ENCODE data around the gene ROBO1. TPM values are rescaled to one million over a fixed set of nuclear protein-coding genes. Genes with fewer than 3 reads are reported as not detected.

ROBO1 gene
- total and polyA plus RNA-seq, 2 of the 8 experiments (the other 6 are each of a cell fraction or from before 2014, with no cell fraction given), result 51.4 to 91.0 TPM

- 33% methylated on average over 4 of the region's 4 CpGs; no CpG with 5 or more reads in 1 of the 2 experiments for whole genome bisulfite sequencing, 2 experiments (ENCODE audit: extremely low coverage in 1 of 2, insufficient coverage in 1 of 2, insufficient read length in 1 of 2, insufficient replicate concordance in 2 of 2, low coverage in 1 of 2, low lambda C conversion rate in 2 of 2, missing lambda C conversion rate in 1 of 2)
- FAIRE-seq (peak; percentile 36), DNase-seq (ENCODE audit: low read depth in 1 of 2, low spot score in 2 of 2) (no peak)
- H3K79me1 ChIP-seq (ENCODE audit: low read depth, low read length), result no peaks in the 10 kb centered on the region; the same call in 1 of the 2 replicates
- no peak overlapping the region for H3K56ac ChIP-seq (replicated peaks; ENCODE audit: insufficient read length, low read depth, low read length)
- no peak overlapping the region for H2BK12ac ChIP-seq (ENCODE audit: low read depth, low read length)
- TF ChIP-seq TCF12 (IDR thresholded peaks at IDR 0.05; ENCODE audit: low read depth, low read length) (no peak), TAF7 (optimal IDR thresholded peaks at IDR 0.05; ENCODE audit: borderline replicate concordance, low read depth, low read length) (no peak), KDM4A (IDR thresholded peaks at IDR 0.05; ENCODE audit: low read depth, low read length, severe bottlenecking) (no peak), CREB1 (IDR thresholded peaks at IDR 0.05) (no peak), TEAD4 (IDR thresholded peaks at IDR 0.05; ENCODE audit: low read depth, low read length) (no peak), BACH1 (IDR thresholded peaks at IDR 0.05; ENCODE audit: low read length) (no peak), SIN3A (conservative IDR thresholded peaks at IDR 0.05 in 1 of 2, IDR thresholded peaks at IDR 0.05 in 1 of 2; ENCODE audit: low read depth in 1 of 2, low read length in 2 of 2) (no peak), MAFK (IDR thresholded peaks at IDR 0.05; ENCODE audit: low read depth, low read length) (no peak), ATF2 (IDR thresholded peaks at IDR 0.05; ENCODE audit: low read length) (no peak), NRF1 (IDR thresholded peaks at IDR 0.05; ENCODE audit: low read depth, low read length) (no peak)
- H2AK5ac ChIP-seq (ENCODE audit: low read depth, low read length), result no peak overlapping the region
- H3K23ac ChIP-seq (ENCODE audit: insufficient read length), result no peak overlapping the region
- no peak overlapping the region for H2AFZ ChIP-seq (ENCODE audit: low read length)
- no peak overlapping the region for H2BK120ac ChIP-seq (replicated peaks; ENCODE audit: low read depth, low read length)
- H3K36me3 ChIP-seq (ENCODE audit: control insufficient read depth in 2 of 4, insufficient read depth in 4 of 4, low read length in 3 of 4), result no peaks in the 10 kb centered on the region
- no peak overlapping the region for H2BK5ac ChIP-seq (ENCODE audit: low read depth, low read length)
- peaks cover 1 to 5% of the 10 kb centered on the region in 2 experiments for H4K20me1 ChIP-seq (replicated peaks in 1 of 2; ENCODE audit: control insufficient read depth in 1 of 2, insufficient read depth in 2 of 2, low read length in 2 of 2)
- no peak overlapping the region for H2BK15ac ChIP-seq (ENCODE audit: low read length)
- H4K8ac ChIP-seq (ENCODE audit: extremely low read depth, insufficient read depth, low read length), result no peak overlapping the region
- H3K27ac ChIP-seq (ENCODE audit: low read depth, low read length), result no peak overlapping the region
- H3K27me3 ChIP-seq (replicated peaks in 1 of 4; ENCODE audit: control insufficient read depth in 3 of 4, extremely low read depth in 1 of 4, insufficient read depth in 3 of 4, low read length in 3 of 4), result no peaks in the 10 kb centered on the region
- peak overlapping the region; percentile 12 to 24; a peak in 2 of 4 replicates for H3K4me2 ChIP-seq (ENCODE audit: insufficient read depth in 1 of 2, low read depth in 2 of 2, low read length in 2 of 2)
- H4K91ac ChIP-seq (replicated peaks; ENCODE audit: insufficient read length, low read length), result no peak overlapping the region
- no peaks in the 10 kb centered on the region for H3K9me3 ChIP-seq (ENCODE audit: insufficient read depth in 2 of 2, low read depth in 1 of 2, low read length in 1 of 2)
- ChIA-PET CTCF (ENCODE audit: partially characterized antibody) (interaction anchor here (1.3 to 3.3 kb wide), 2 partner anchors 10 to 320 kb away, joined by 3 to 15 read pairs; no protein-coding TSS in a partner anchor), POLR2A (ENCODE audit: partially characterized antibody) (no interaction called here)
- H4K5ac ChIP-seq (ENCODE audit: insufficient read length, low read depth, low read length), result no peak overlapping the region
- H3K4me3 ChIP-seq (ENCODE audit: extremely low read depth in 1 of 4, insufficient read depth in 2 of 4, low read depth in 3 of 4, low read length in 4 of 4), result no peak overlapping the region
- H3K23me2 ChIP-seq (ENCODE audit: low read depth, low read length), result no peaks in the 10 kb centered on the region
- no peak overlapping the region for H3K9ac ChIP-seq (replicated peaks in 1 of 4; ENCODE audit: extremely low read depth in 1 of 4, low read depth in 3 of 4, low read length in 3 of 4)
- no peak overlapping the region for H2BK20ac ChIP-seq (ENCODE audit: low read length)
- H3K79me2 ChIP-seq (ENCODE audit: control insufficient read depth in 1 of 2, insufficient read depth in 2 of 2, low read length in 2 of 2), result peaks cover 0 to 97% of the 10 kb centered on the region in 2 experiments; a peak in 3 of 4 replicates
- no peak overlapping the region for H3K14ac ChIP-seq (ENCODE audit: insufficient read length)
- H3K4ac ChIP-seq (replicated peaks; ENCODE audit: insufficient read length, low read depth, low read length), result no peak overlapping the region
- H3K18ac ChIP-seq (ENCODE audit: extremely low read depth, low read length), result no peak overlapping the region
- peaks cover 3 to 25% (median 10%) of the 10 kb centered on the region in 4 experiments; a peak in 5 of 7 replicates for H3K4me1 ChIP-seq (replicated peaks in 1 of 4; ENCODE audit: control insufficient read depth in 3 of 4, insufficient read depth in 4 of 4, low read length in 3 of 4)
These were observed 788.8 kb downstream of the ROBO1 start for GRCh38 chr3:78979028-78979427.
